ENCODE results near the gene PIPOX. TPM values are rescaled to one million over a fixed set of nuclear protein-coding genes. Genes with fewer than 3 reads are reported as not detected.

Gene PIPOX
- total and polyA plus RNA-seq, 2 donors (not counting 3 experiments of a cell fraction or from before 2014, with no cell fraction given) = 0.62 to 2.5 TPM

GRCh38 chr17:29049541-29050145 lies 6.7 kb downstream of the PIPOX start:
- no peaks in the 10 kb centered on the region for H3K9me1 ChIP-seq (replicated peaks; ENCODE audit: control insufficient read depth, extremely low read depth, insufficient read depth, low read length)
- H3K4me3 ChIP-seq (replicated peaks in 1 of 3; ENCODE audit: insufficient read depth in 1 of 3, low read depth in 1 of 3, low read length in 3 of 3) = no peak overlapping the region
- peaks cover 18 to 22% of the 10 kb centered on the region in 2 experiments for H3K27me3 ChIP-seq (ENCODE audit: control insufficient read depth in 2 of 2, insufficient read depth in 2 of 2, low read length in 2 of 2)
- no peak overlapping the region for H3K9ac ChIP-seq (replicated peaks; ENCODE audit: extremely low read depth, insufficient read depth, low read length)
- no peak overlapping the region for H3K27ac ChIP-seq (ENCODE audit: insufficient read depth, low read depth, low read length)
- no peak for FAIRE-seq
- no peak overlapping the region for H2AFZ ChIP-seq (ENCODE audit: low read depth, low read length)
- H4K20me1 ChIP-seq (replicated peaks; ENCODE audit: control insufficient read depth, extremely low read depth, insufficient read depth, low read length) = no peaks in the 10 kb centered on the region
- H3K4me2 ChIP-seq (ENCODE audit: insufficient read depth, low read length) = no peak overlapping the region
- no TSS peak for BruUV-seq (replicated peaks)
- intact Hi-C loops (cut with micrococcal nuclease) (loop anchor here (5.0 kb wide), 1 partner anchor 82 kb away; no protein-coding TSS in a partner anchor), dilution Hi-C loops (cut with MboI; ENCODE audit: extremely low pct_ligation_motif_present, low sequenced_read_pairs) (no loop called here)
- TF ChIP-seq GATA2 (IDR thresholded peaks at IDR 0.05; ENCODE audit: insufficient read depth, insufficient read length, low read depth, low read length) (no peak), FOS (IDR thresholded peaks at IDR 0.05; ENCODE audit: borderline replicate concordance, insufficient read depth, low read length) (no peak), MAX (IDR thresholded peaks at IDR 0.05; ENCODE audit: insufficient read depth, insufficient read length) (no peak), MYC (IDR thresholded peaks at IDR 0.05; ENCODE audit: low read depth, low read length) (no peak), CTCF (IDR thresholded peaks at IDR 0.05; ENCODE audit: extremely low read depth in 1 of 2, insufficient read depth in 1 of 2, low read depth in 1 of 2, low read length in 2 of 2) (no peak), POLR2A (IDR thresholded peaks at IDR 0.05; ENCODE audit: low read depth, low read length) (no peak), JUN (IDR thresholded peaks at IDR 0.05; ENCODE audit: borderline replicate concordance, insufficient read depth, insufficient read length, low read depth) (no peak), EZH2 (IDR thresholded peaks at IDR 0.05; ENCODE audit: borderline replicate concordance, low read depth, low read length, severe bottlenecking) (no peak), POLR2AphosphoS5 (IDR thresholded peaks at IDR 0.05; ENCODE audit: insufficient read depth, low read depth, low read length) (no peak)
- POLR2A ChIA-PET = no interaction called here
- no peaks in the 10 kb centered on the region for H3K79me2 ChIP-seq (ENCODE audit: control insufficient read depth, insufficient read depth, low read length)
- no peaks in the 10 kb centered on the region for H3K36me3 ChIP-seq (ENCODE audit: control insufficient read depth in 2 of 2, extremely low read depth in 1 of 2, insufficient read depth in 2 of 2, low read length in 2 of 2)
- DNase-seq (ENCODE audit: low read depth, low spot score) = no peak
- CTCF ChIA-PET = interaction anchor here (1.5 to 2.9 kb wide), 3 partner anchors 30 to 84 kb away, joined by 6 to 13 read pairs (median 8); no protein-coding TSS in a partner anchor
- H3K9me3 ChIP-seq (replicated peaks; ENCODE audit: control insufficient read depth, insufficient read depth, low read length) = no peaks in the 10 kb centered on the region
- no peaks in the 10 kb centered on the region for H3K4me1 ChIP-seq (ENCODE audit: control insufficient read depth, extremely low read depth, insufficient read depth, low read length)
